GM21390 (cell line): Measurements from ENCODE around the gene CENPF.
"Not testable (repeated sequence)": the region's sequence is repeated elsewhere in the genome, so short reads cannot be mapped to it uniquely, and the experiment has no call there.

Experiments used
- ATAC-seq: cut with Tn5 transposase; IDR thresholded peaks from one replicate; pipeline ENCODE4 v1.9.1; 2021; ENCODE audit not compliant: unreplicated experiment

Gene CENPF

GRCh38 chr1:214650664-214651063 lies 47.7 kb downstream of the CENPF start:
- no peak for ATAC-seq

DNA sequence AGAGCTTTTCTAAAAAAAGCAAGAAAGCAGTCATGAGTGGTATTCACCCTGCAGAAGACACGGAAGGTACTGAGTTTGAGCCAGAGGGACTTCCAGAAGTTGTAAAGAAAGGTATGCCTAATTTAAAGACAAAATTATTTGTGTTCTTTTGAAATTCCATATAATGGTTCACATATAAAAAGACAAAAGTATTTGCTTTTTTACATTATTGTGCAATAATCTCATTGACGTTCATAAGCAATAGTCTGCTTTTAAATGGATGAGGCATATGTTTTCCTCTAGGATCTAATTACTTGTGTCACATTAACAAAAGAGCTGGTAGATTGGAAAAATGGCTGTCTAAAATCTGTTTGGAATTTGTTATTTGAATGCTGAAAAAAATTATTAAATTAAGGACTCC lies 54.3 kb downstream of the CENPF start:
- no peak for ATAC-seq

DNA sequence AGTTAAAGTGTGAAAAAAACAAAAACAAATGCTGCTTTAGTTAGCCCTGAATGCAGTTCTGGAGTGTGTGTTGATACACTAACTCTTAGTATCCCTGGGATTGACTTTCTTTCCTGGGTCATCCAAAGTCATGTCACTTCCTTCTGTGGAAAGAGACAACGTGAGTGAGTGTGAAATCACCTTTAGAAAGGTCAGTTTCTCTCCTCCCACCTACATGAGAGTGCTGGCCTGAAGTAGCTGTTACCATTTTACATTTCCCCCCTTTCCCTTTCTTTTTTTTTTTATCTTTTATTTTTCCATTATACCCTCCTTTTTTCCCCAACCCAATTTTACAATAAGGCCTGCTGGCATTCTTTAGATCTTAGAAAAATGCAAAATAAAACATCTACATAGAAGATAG lies 55.2 kb downstream of the CENPF start:
- no peak for ATAC-seq

GRCh38 chr1:214658785-214659184 lies 55.8 kb downstream of the CENPF start:
- no peak for ATAC-seq

GRCh38 chr1:214660190-214660589 lies 57.2 kb downstream of the CENPF start:
- ATAC-seq: no peak

- no peak for ATAC-seq
Measured at GRCh38 chr1:214660900-214661299, 57.9 kb downstream of the CENPF start.

GRCh38 chr1:214662223-214662785 lies 59.3 kb downstream of the CENPF start:
- no peak for ATAC-seq

DNA sequence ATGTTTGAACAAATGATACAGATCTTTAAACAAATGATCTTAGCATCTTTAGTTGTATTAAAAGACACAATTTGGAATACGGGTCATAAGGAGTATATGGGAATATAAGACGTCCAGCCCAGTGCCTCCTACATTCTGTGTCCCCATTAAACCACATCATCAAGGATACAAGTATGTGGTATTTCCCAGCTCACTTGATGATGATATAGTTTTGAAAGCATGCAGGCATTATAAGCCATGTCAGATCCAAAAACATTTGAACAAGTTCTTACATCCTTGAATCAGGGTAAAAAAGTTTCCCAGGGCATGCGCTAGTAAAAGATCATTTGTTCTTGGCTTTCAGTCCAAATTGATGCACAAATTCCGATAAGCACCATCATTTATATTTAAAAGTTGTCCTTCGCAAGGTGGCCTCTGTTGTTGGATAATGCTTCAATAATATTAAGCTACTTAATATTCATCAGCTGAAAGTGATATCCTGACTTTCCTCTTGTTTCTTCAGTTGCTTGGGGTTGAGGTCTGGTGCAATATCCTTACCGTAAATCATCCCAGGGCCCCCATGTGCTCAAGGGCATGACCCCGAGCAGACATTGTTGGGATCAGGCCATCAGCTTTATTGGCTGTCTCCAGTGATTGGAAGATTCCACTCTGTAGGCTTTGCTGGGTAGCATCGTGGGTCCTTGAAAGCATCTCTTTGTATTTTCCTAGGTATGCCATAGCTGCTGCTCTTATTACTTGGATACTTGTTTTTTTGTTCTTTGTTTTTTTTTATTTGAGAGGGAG lies 61.8 kb downstream of the CENPF start:
- no peak for ATAC-seq

- no peak for ATAC-seq
Measured at GRCh38 chr1:214665606-214666110, 62.7 kb downstream of the CENPF start.

DNA sequence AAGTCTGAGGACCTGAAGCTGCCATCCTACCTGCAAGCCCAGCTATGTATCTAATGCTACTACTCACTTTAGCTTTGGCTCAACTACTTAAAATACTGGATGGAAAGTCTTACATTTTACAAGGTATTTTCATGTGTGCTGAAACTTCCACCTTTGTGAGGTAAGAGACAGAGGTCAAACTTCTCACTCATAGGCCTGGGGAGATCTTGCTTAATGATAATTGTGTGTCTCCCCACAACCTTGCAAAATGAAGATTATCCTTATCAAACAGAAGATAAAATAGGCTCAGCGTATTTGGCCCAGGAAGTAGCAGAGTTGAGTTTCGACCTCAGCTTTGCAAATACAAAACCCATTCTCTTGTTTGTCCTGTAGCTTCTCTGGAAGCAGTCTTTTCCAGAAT lies 63.7 kb downstream of the CENPF start:
- ATAC-seq: no peak

DNA sequence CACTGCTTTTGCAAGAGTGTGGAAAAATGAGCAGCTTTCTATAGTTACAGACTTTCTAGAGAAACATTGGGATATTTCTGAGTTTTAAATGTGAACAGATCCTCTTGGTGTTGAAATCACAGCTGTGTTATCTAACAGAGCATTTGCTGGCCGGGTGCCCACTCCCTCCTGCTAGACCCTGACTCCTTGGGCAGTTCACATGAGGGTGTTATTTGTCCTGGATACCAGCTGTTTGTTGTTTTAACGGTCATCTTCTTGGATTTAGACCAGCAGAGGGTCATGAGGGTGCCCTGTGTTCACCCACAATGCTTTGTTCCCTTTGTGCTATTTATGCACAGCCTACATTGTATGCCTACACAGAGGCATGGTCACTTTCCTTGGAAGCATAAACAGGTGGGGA lies 67.1 kb downstream of the CENPF start:
- ATAC-seq: no peak

DNA sequence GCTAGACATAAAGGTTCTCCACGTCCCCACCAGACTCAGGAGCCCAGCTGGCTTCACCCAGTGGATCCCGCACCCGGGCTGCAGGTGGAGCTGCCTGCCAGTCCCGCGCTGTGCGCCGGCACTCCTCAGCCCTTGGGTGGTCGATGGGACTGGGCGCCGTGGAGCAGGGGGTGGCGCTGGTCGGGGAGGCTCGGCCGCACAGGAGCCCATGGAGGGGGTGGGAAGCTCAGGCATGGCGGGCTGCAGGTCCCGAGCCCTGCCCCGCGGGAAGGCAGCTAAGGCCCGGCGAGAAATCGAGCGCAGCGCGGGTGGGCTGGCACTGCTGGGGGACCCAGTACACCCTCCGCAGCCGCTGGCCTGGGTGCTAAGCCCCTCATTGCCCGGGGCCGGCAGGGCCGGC lies 70.0 kb downstream of the CENPF start:
- ATAC-seq: not testable (repeated sequence)

GRCh38 chr1:214673576-214673975 lies 70.6 kb downstream of the CENPF start:
- ATAC-seq: no peak

DNA sequence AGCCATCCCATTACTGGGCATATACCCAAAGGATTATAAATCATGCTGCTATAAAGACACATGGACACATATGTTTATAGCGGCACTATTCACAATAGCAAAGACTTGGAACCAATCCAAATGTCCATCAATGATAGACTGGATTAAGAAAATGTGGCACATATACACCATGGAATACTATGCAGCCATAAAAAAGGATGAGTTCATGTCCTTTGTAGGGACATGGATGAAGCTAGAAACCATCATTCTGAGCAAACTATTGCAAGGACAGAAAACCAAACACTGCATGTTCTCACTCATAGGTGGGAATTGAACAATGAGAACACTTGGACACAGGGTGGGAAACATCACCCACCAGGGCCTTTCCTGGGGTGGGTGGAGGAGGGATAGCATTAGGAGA lies 72.5 kb downstream of the CENPF start:
- ATAC-seq: not testable (repeated sequence)

DNA sequence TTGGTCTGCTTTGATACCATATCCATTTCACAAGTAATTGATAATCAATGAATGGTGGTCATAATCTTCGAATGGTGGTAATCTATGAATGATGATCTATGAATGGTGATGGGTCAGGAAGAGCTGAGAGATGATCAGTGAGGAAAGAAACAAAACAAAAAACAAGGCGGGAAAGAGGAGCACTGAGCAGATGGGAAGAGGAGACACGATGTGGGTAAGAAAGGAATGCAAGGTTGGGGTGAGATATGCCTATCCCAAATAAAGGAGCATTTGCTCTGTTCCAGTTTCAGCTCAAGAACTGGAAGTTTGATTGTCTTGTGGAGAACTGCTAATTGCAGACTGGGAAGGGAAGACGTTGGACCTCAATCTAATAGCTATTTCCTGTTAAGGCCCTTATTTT lies 73.8 kb downstream of the CENPF start:
- no peak for ATAC-seq

DNA sequence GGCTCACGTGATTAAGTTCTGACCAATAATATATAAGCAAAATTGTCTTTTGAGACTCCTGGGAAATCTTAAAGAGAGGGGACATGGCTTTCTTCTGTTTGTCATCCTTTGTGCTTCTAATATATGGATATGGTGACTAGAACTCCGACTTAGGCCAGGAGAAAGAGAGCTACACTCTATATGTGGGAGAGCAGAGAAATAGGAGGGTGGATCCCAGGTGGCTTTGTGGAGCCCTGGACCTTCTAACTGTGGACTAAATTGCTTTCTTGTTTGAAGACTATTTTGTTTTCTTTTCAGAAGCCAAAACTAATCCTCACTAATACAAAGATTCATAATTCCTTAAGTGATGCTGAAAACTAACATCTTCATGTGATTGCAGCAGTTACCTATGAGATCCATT lies 75.0 kb downstream of the CENPF start:
- no peak for ATAC-seq

DNA sequence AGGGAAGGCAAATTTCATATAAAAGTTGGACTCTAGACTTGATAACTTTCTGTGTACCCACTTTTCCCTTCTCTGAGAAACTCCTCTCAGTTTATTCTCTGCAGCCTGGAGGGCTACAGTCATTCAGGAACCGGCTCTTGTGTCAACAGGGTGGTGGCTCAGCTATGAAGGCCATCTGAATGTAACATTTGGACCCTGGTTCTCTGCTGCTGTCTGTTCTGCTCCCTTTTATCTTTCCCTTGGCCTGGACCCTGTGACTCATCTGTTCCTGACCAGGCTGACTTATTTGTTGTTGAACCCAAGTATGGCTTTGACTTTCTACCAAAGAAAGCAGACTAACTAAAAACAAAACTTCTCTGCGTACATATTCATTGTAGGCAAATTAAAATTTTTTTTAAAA lies 75.4 kb downstream of the CENPF start:
- no peak for ATAC-seq

DNA sequence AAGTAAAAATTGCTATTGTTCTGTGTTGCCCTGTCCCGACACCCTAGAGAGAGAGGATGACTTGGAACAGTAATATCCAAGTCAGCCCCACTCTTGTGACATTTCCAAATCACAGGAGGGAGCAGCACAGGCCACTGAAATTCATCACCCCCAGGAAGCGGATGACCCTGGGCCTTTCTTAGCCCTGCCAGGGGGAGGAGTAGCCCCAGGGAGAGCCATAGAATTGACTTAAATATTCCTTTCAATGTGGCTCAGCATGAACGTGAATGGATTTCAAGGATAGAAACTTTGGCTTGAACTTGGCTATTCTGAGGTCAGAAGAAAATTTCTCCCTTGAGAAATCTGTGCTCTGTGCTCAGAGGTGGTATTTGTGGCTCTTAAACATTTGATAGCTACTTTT lies 80.6 kb downstream of the CENPF start:
- no peak for ATAC-seq

DNA sequence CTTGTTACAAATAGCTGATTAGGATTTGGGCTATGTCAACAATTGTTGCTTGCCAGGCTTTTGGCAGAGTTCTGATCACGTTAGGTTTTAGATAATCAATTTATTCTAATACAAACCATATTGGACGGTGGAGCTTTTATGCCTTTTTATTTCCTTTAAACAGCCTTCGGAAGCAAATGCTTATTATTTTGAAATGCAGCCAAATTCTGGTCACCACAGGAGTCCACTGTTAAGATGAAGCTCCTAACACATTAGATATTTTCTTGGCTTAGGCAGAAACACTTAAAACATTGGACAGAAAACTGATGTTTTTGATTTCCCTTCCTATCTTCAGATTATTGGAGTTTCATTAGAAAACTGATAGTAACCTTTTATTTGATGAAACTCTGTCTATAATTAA lies 82.9 kb downstream of the CENPF start:
- ATAC-seq: no peak

DNA sequence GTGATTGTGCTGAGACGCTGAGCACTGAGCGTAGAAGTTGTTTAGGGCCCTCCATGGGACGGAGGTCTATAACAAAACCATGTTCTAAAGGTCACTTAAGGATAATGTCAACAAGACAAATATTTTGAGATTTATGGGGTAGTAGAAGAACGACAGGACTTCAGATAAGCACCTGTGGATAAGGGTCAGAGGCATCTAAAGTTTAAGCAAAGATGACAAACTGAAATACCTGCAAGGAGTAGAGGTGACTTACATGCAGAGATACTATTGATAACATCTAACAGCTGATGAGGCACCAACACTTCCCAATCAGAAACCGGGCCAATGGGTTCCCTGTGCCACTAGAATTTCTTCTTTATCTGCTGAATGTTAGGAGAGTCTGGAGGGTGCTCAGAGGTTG lies 83.5 kb downstream of the CENPF start:
- no peak for ATAC-seq

DNA sequence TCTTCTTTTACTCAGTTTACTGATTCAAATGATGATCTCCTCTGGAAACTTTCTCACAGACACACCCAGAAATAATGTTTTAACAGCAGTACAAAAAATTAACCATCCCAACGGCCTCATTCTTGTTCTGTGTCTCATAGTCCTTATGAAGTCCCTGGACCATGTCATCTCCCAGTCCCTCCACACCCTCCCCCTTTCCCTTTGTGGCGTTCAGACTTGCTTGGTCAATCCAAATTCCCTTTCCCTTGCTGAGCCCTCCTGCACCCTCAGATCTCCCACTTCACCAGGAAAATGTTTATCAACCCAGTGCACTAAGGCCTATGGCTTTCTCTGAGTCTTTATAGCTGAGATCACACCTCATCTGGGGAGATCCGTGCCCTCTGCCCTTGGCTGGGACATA lies 85.9 kb downstream of the CENPF start:
- no peak for ATAC-seq

- no peak for ATAC-seq
Measured at GRCh38 chr1:214694769-214695168, 91.8 kb downstream of the CENPF start.

GRCh38 chr1:214698559-214698958 lies 95.6 kb downstream of the CENPF start:
- ATAC-seq: no peak
